ENCODE data around the gene ZNF646.
A peak's percentile ranks its signal among the peaks of the same experiment; 100 is the strongest.

Gene ZNF646

GRCh38 chr16:31073970-31074813 is at the start of gene ZNF646, which contains the start of gene ZNF668:
ZNF646 (plus strand) TSS chr16:31074422; CDS start chr16:31076325, 1,903 bp downstream.
ZNF668 (minus strand) TSS chr16:31074240; CDS start chr16:31064459, 9,781 bp downstream.
- DNase-seq (ENCODE audit: low read depth in 2 of 3, low spot score in 1 of 3): peak; percentile 96 to 99 (median 98)

GRCh38 chr16:31025339-31025738 is 48.9 kb upstream of the ZNF646 start:
- no peak for DNase-seq (ENCODE audit: low read depth in 2 of 3, low spot score in 1 of 3)

GRCh38 chr16:31029272-31029671 is 45.0 kb upstream of the ZNF646 start:
- no peak for DNase-seq (ENCODE audit: low read depth in 2 of 3, low spot score in 1 of 3)

GRCh38 chr16:31031276-31031675 is 42.9 kb upstream of the ZNF646 start:
- DNase-seq (ENCODE audit: low read depth in 2 of 3, low spot score in 1 of 3): no peak

GRCh38 chr16:31032736-31033708 is 41.2 kb upstream of the ZNF646 start, which contains the start of gene STX4:
STX4 (plus strand) TSS chr16:31033558; CDS start chr16:31033806, 248 bp downstream.
- peak; percentile 90 to 96 (median 92) for DNase-seq (ENCODE audit: low read depth in 2 of 3, low spot score in 1 of 3)

GRCh38 chr16:31033709-31034492 is 40.3 kb upstream of the ZNF646 start:
- peak; percentile 71 to 86 (median 83) for DNase-seq (ENCODE audit: low read depth in 2 of 3, low spot score in 1 of 3)

GRCh38 chr16:31036691-31037090 is 37.5 kb upstream of the ZNF646 start:
- no peak for DNase-seq (ENCODE audit: low read depth in 2 of 3, low spot score in 1 of 3)

GRCh38 chr16:31038993-31039392 is 35.2 kb upstream of the ZNF646 start:
- DNase-seq (ENCODE audit: low read depth in 2 of 3, low spot score in 1 of 3): no peak

GRCh38 chr16:31042866-31043265 is 31.4 kb upstream of the ZNF646 start:
- DNase-seq (ENCODE audit: low read depth in 2 of 3, low spot score in 1 of 3): no peak

- DNase-seq (ENCODE audit: low read depth in 2 of 3, low spot score in 1 of 3): no peak
Measured at GRCh38 chr16:31043352-31043751, 30.9 kb upstream of the ZNF646 start.

- DNase-seq (ENCODE audit: low read depth in 2 of 3, low spot score in 1 of 3): no peak
Measured at GRCh38 chr16:31043898-31044481, 30.2 kb upstream of the ZNF646 start.

GRCh38 chr16:31050280-31051030 is 23.8 kb upstream of the ZNF646 start:
- no peak for DNase-seq (ENCODE audit: low read depth in 2 of 3, low spot score in 1 of 3)

GRCh38 chr16:31052114-31052513 is 22.1 kb upstream of the ZNF646 start:
- no peak for DNase-seq (ENCODE audit: low read depth in 2 of 3, low spot score in 1 of 3)

GRCh38 chr16:31055613-31056012 is 18.6 kb upstream of the ZNF646 start:
- no peak for DNase-seq (ENCODE audit: low read depth in 2 of 3, low spot score in 1 of 3)

- DNase-seq (ENCODE audit: low read depth in 2 of 3, low spot score in 1 of 3): no peak
Measured at GRCh38 chr16:31061126-31061812, 13.0 kb upstream of the ZNF646 start.

- DNase-seq (ENCODE audit: low read depth in 2 of 3, low spot score in 1 of 3): no peak
Measured at GRCh38 chr16:31061813-31062440, 12.3 kb upstream of the ZNF646 start.

- DNase-seq (ENCODE audit: low read depth in 2 of 3, low spot score in 1 of 3): no peak
Measured at GRCh38 chr16:31063495-31063842, 10.8 kb upstream of the ZNF646 start.

- no peak for DNase-seq (ENCODE audit: low read depth in 2 of 3, low spot score in 1 of 3)
Measured at GRCh38 chr16:31063843-31064611, 10.2 kb upstream of the ZNF646 start.
